Endothelial cell of umbilical vein (primary cell): ENCODE results near the gene RBM6.

ENCODE experiments used
- CTCF ChIP-seq, 2 donors: IDR thresholded peaks; 1 replicate in 1 of 2; 2 replicates in 1 of 2; pipeline ENCODE4 v1.5.1; 2011; ENCODE audit warnings: low read length in 2 of 2, mild to moderate bottlenecking in 2 of 2, moderate library complexity in 2 of 2, control low read depth in 1 of 2, inconsistent platforms in 1 of 2, low read depth in 1 of 2; ENCODE audit not compliant: insufficient read depth in 1 of 2; ENCODE audit errors: extremely low read depth in 1 of 2
- EZH2 ChIP-seq: IDR thresholded peaks from 2 replicates; pipeline ENCODE4 v1.6.1; 2012; ENCODE audit warnings: borderline replicate concordance, low read depth, mild to moderate bottlenecking, moderate library complexity, low read length, inconsistent platforms; ENCODE audit not compliant: severe bottlenecking
- FOS ChIP-seq: IDR thresholded peaks from 2 replicates; pipeline ENCODE4 v1.6.1; 2011; ENCODE audit warnings: mild to moderate bottlenecking, low read length, moderate library complexity, borderline replicate concordance; ENCODE audit not compliant: insufficient read depth
- JUN ChIP-seq: IDR thresholded peaks from 2 replicates; pipeline ENCODE4 v1.6.1; 2011; ENCODE audit warnings: borderline replicate concordance, low read depth; ENCODE audit not compliant: insufficient read length, insufficient read depth
- MAX ChIP-seq: IDR thresholded peaks from 2 replicates; pipeline ENCODE4 v1.6.1; 2011; ENCODE audit not compliant: insufficient read depth, insufficient read length
- MYC ChIP-seq: IDR thresholded peaks from one replicate; pipeline ENCODE4 v1.6.1; 2011; ENCODE audit warnings: mild to moderate bottlenecking, low read depth, low read length
- POLR2A ChIP-seq: IDR thresholded peaks from 2 replicates; pipeline ENCODE4 v1.6.1; 2012; ENCODE audit warnings: low read depth, mild to moderate bottlenecking, control low read depth, low read length
- POLR2AphosphoS5 ChIP-seq: IDR thresholded peaks from 2 replicates; pipeline ENCODE4 v1.6.1; 2012; ENCODE audit warnings: low read depth, mild to moderate bottlenecking, control low read depth, low read length, moderate library complexity; ENCODE audit not compliant: insufficient read depth

- TF ChIP-seq CTCF (IDR thresholded peaks at IDR 0.05; ENCODE audit: extremely low read depth in 1 of 2, insufficient read depth in 1 of 2, low read depth in 1 of 2, low read length in 2 of 2) (no peak), JUN (no peak), POLR2AphosphoS5 (no peak), POLR2A (no peak), EZH2 (no peak), MAX (no peak), FOS (no peak), MYC (no peak)
These were observed 160.4 kb downstream of the RBM6 start for GRCh38 chr3:50100386-50100785.
